OCI-LY1 (cell line): ENCODE data around the gene ULK4.

ENCODE experiments used
- CTCF ChIP-seq: fragments of 200-600 bp; sonication (generic), shearing (Covaris generic); IDR thresholded peaks from 2 replicates; pipeline ENCODE4 v1.5.1; 2017; ENCODE audit warnings: mild to moderate bottlenecking, antibody characterized with exemption, low read length, moderate library complexity, mixed read lengths
- EZH2 ChIP-seq: fragments of 200-600 bp; sonication (generic), shearing (Covaris generic); IDR thresholded peaks from 2 replicates; pipeline ENCODE4 v1.8.0; 2017; ENCODE audit warnings: borderline replicate concordance, mixed run types, mild to moderate bottlenecking, antibody characterized with exemption, low read length, moderate library complexity, mixed read lengths

GRCh38 chr3:41490360-41490759, 471.5 kb downstream of the ULK4 start:
- no peak for TF ChIP-seq CTCF
- no peak for TF ChIP-seq EZH2
